Measurements from ENCODE around the gene RAPGEF2. TPM values are rescaled to one million over a fixed set of nuclear protein-coding genes. Genes with fewer than 3 reads are reported as not detected.

RAPGEF2 gene
- total RNA-seq, 1 experiment from 2014 or later, result 23.8 TPM

- H3K36me3 Mint-ChIP-seq (ENCODE audit: insufficient read depth, unreplicated experiment), result no peaks in the 10 kb centered on the region
- no peaks in the 10 kb centered on the region for H3K27me3 Mint-ChIP-seq (ENCODE audit: unreplicated experiment)
- BruUV-seq (replicated peaks), result no TSS peak
- H3K4me1 Mint-ChIP-seq (ENCODE audit: low read depth, unreplicated experiment), result no peaks in the 10 kb centered on the region
- DNase-seq, result no peak
- no peaks in the 10 kb centered on the region for H3K9me3 Mint-ChIP-seq (ENCODE audit: low read depth, unreplicated experiment)
- CTCF ChIA-PET, result no interaction called here
- no peak overlapping the region for H3K4me3 Mint-ChIP-seq (ENCODE audit: low read depth, unreplicated experiment)
- no peak overlapping the region for H3K27ac Mint-ChIP-seq (ENCODE audit: unreplicated experiment)
- no peak for TF ChIP-seq CTCF (IDR thresholded peaks at IDR 0.05; ENCODE audit: unreplicated experiment)
- intact Hi-C loops (cut with micrococcal nuclease; ENCODE audit: unreplicated experiment), result no loop called here
Observed at GRCh38 chr4:159366966-159367780, 264.3 kb downstream of the RAPGEF2 start.

DNA sequence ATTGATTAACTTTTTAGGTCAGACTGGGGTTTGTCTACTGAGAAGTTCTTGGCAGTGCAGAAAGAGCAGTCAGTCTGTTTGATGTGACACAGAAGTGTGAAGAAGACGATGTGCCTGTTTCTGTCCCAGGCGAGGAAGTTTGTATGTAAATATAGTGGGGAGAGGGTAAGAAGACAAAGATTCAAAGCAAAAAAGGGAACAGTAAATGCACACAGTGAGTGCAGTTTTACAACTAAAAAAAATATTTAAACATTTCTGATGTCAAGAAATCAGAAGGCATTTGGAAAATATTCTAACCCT lies 264.9 kb downstream of the RAPGEF2 start:
- no peak for TF ChIP-seq CTCF (IDR thresholded peaks at IDR 0.05; ENCODE audit: unreplicated experiment)
- H3K9me3 Mint-ChIP-seq (ENCODE audit: low read depth, unreplicated experiment), result no peaks in the 10 kb centered on the region
- intact Hi-C loops (cut with micrococcal nuclease; ENCODE audit: unreplicated experiment), result no loop called here
- no peak overlapping the region for H3K4me3 Mint-ChIP-seq (ENCODE audit: low read depth, unreplicated experiment)
- DNase-seq, result no peak
- H3K27me3 Mint-ChIP-seq (ENCODE audit: unreplicated experiment), result no peaks in the 10 kb centered on the region
- H3K27ac Mint-ChIP-seq (ENCODE audit: unreplicated experiment), result no peak overlapping the region
- CTCF ChIA-PET, result no interaction called here
- BruUV-seq (replicated peaks), result no TSS peak
- no peaks in the 10 kb centered on the region for H3K36me3 Mint-ChIP-seq (ENCODE audit: insufficient read depth, unreplicated experiment)
- no peaks in the 10 kb centered on the region for H3K4me1 Mint-ChIP-seq (ENCODE audit: low read depth, unreplicated experiment)

DNA sequence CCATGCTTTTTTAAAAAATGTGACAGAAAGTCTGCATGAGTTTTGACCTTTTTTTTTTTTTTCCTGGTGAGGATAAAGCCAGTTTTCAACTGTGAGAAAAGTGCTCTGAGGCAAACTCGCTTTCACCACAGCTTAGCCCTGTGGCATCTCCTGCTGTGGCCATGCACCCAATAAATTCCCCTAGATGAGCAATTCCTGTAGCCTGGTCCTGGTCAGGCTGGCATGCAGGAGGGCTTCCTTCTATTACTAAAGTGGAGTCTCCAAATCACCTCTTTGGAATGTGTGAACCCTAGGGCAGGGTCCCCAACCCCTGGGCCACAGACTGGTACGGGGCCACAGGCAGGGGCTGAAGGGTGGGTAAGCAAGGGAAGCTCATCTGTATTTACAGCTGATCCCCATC lies 265.4 kb downstream of the RAPGEF2 start:
- no peak overlapping the region for H3K4me3 Mint-ChIP-seq (ENCODE audit: low read depth, unreplicated experiment)
- no peaks in the 10 kb centered on the region for H3K36me3 Mint-ChIP-seq (ENCODE audit: insufficient read depth, unreplicated experiment)
- no peak for DNase-seq
- H3K27ac Mint-ChIP-seq (ENCODE audit: unreplicated experiment), result no peak overlapping the region
- CTCF ChIA-PET, result no interaction called here
- no peak for TF ChIP-seq CTCF (IDR thresholded peaks at IDR 0.05; ENCODE audit: unreplicated experiment)
- H3K9me3 Mint-ChIP-seq (ENCODE audit: low read depth, unreplicated experiment), result no peaks in the 10 kb centered on the region
- no peaks in the 10 kb centered on the region for H3K4me1 Mint-ChIP-seq (ENCODE audit: low read depth, unreplicated experiment)
- intact Hi-C loops (cut with micrococcal nuclease; ENCODE audit: unreplicated experiment), result no loop called here
- no peaks in the 10 kb centered on the region for H3K27me3 Mint-ChIP-seq (ENCODE audit: unreplicated experiment)
- no TSS peak for BruUV-seq (replicated peaks)

DNA sequence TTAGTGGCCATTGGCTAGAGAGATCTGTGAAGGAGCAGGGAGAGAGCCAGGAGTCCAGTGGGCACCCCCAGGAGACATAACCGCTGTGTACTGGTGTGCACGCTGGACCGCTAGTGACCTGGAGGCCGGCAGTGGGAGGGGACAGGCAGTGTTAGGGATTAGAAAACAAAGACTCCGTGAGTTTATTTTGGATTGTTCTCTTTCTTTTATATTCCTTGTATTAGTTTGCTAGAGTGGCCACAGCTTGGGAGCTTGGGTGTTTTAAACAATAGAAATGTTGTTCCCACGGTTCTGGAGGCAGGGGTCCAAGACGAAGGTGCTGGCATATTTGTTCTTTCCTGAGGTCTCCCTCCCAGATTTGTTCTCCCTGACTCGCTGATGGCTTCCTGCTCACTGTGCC lies 266.4 kb downstream of the RAPGEF2 start:
- H3K4me1 Mint-ChIP-seq (ENCODE audit: low read depth, unreplicated experiment), result no peaks in the 10 kb centered on the region
- H3K27me3 Mint-ChIP-seq (ENCODE audit: unreplicated experiment), result no peaks in the 10 kb centered on the region
- no TSS peak for BruUV-seq (replicated peaks)
- CTCF ChIA-PET, result no interaction called here
- no peak overlapping the region for H3K27ac Mint-ChIP-seq (ENCODE audit: unreplicated experiment)
- TF ChIP-seq CTCF (IDR thresholded peaks at IDR 0.05; ENCODE audit: unreplicated experiment), result no peak
- no peak for DNase-seq
- no peak overlapping the region for H3K4me3 Mint-ChIP-seq (ENCODE audit: low read depth, unreplicated experiment)
- no peaks in the 10 kb centered on the region for H3K9me3 Mint-ChIP-seq (ENCODE audit: low read depth, unreplicated experiment)
- intact Hi-C loops (cut with micrococcal nuclease; ENCODE audit: unreplicated experiment), result no loop called here
- H3K36me3 Mint-ChIP-seq (ENCODE audit: insufficient read depth, unreplicated experiment), result no peaks in the 10 kb centered on the region
